Inflammatory macrophage treated with lipopolysaccharide for 1 hour (primary cell): ENCODE data around the gene KCNF1.

ENCODE experiments used
- DNase-seq, 2 donors: peaks; one replicate each; pipeline ENCODE4 v3.0.0-alpha.2; 2020 to 2022

Gene KCNF1

GRCh38 chr2:10880586-10881321 is 31.0 kb upstream of the KCNF1 start:
- peak in 1 of 2 donors; percentile 79 for DNase-seq

- DNase-seq, result no peak
Observed at GRCh38 chr2:10882568-10882967, 29.2 kb upstream of the KCNF1 start.

GRCh38 chr2:10883066-10883465 is 28.7 kb upstream of the KCNF1 start:
- no peak for DNase-seq

- DNase-seq, result no peak
Observed at GRCh38 chr2:10883801-10884478, 27.8 kb upstream of the KCNF1 start.

GRCh38 chr2:10884574-10884975 is 27.2 kb upstream of the KCNF1 start:
- no peak for DNase-seq

- DNase-seq, result no peak
Observed at GRCh38 chr2:10885094-10885860, 26.5 kb upstream of the KCNF1 start.

GRCh38 chr2:10887476-10887875 is 24.3 kb upstream of the KCNF1 start:
- DNase-seq, result no peak

- DNase-seq, result peak in 1 of 2 donors; percentile 72
Observed at GRCh38 chr2:10889651-10890215, 22.0 kb upstream of the KCNF1 start.

GRCh38 chr2:10890706-10891270 is 20.9 kb upstream of the KCNF1 start:
- DNase-seq, result no peak

GRCh38 chr2:10891390-10891789 is 20.3 kb upstream of the KCNF1 start:
- DNase-seq, result no peak

- DNase-seq, result no peak
Observed at GRCh38 chr2:10891848-10892247, 19.9 kb upstream of the KCNF1 start.

GRCh38 chr2:10892316-10892715 is 19.4 kb upstream of the KCNF1 start:
- no peak for DNase-seq

GRCh38 chr2:10892796-10893350 is 18.9 kb upstream of the KCNF1 start:
- DNase-seq, result no peak

- DNase-seq, result no peak
Observed at GRCh38 chr2:10894264-10894935, 17.3 kb upstream of the KCNF1 start.

- no peak for DNase-seq
Observed at GRCh38 chr2:10895231-10895630, 16.5 kb upstream of the KCNF1 start.

GRCh38 chr2:10897956-10898355 is 13.8 kb upstream of the KCNF1 start:
- peak in 1 of 2 donors; percentile 68 for DNase-seq

- DNase-seq, result peak; percentile 47 to 65
Observed at GRCh38 chr2:10900216-10901109, 11.3 kb upstream of the KCNF1 start.

- DNase-seq, result peak; percentile 22 to 78
Observed at GRCh38 chr2:10901160-10901939, 10.4 kb upstream of the KCNF1 start.

GRCh38 chr2:10903861-10904210 is 7.9 kb upstream of the KCNF1 start:
- DNase-seq, result no peak

- no peak for DNase-seq
Observed at GRCh38 chr2:10904455-10904854, 7.3 kb upstream of the KCNF1 start.
